Neural cell (in vitro differentiated cells): ENCODE results near the gene TMEM30A. TPM values are rescaled to one million over a fixed set of nuclear protein-coding genes. Genes with fewer than 3 reads are reported as not detected.

Experiments used
- H2AFZ ChIP-seq: fragments of 200-600, 300-800 bp; sonication (generic), shearing (Covaris generic); 2 replicates; pipeline ENCODE4 v1.6.0; 2014; ENCODE audit warnings: low read depth, mild to moderate bottlenecking, antibody characterized with exemption, low read length, moderate library complexity
- H3F3A ChIP-seq: fragments of 200-600 bp; shearing (Covaris generic); 2 replicates; pipeline ENCODE4 v1.6.1; 2016; ENCODE audit warnings: mild to moderate bottlenecking, moderate library complexity, mixed read lengths, antibody characterized with exemption, low read length; ENCODE audit not compliant: insufficient read depth, poor library complexity, severe bottlenecking
- H3K27ac ChIP-seq: fragments of 200-600, 300-800 bp; sonication (generic), shearing (Covaris generic); 2 replicates; pipeline ENCODE4 v1.5.1; 2014; ENCODE audit warnings: mild to moderate bottlenecking, low read length, moderate library complexity
- H3K27me3 ChIP-seq: fragments of 300-800, 200-600 bp; sonication (generic), shearing (Covaris generic); 2 replicates; pipeline ENCODE4 v1.6.0; 2014; ENCODE audit warnings: mild to moderate bottlenecking, low read depth, low read length, moderate library complexity; ENCODE audit not compliant: insufficient read depth
- H3K36me3 ChIP-seq: fragments of 300-800, 200-600 bp; sonication (generic), shearing (Covaris generic); 2 replicates; pipeline ENCODE4 v1.5.1; 2014; ENCODE audit warnings: mild to moderate bottlenecking, antibody characterized with exemption, low read length, moderate library complexity; ENCODE audit not compliant: insufficient read depth
- H3K4me2 ChIP-seq: fragments of 300-800, 200-600 bp; sonication (generic), shearing (Covaris generic); 2 replicates; pipeline ENCODE4 v1.6.0; 2014; ENCODE audit warnings: mild to moderate bottlenecking, low read length
- H3K4me3 ChIP-seq: fragments of 300-800, 200-600 bp; sonication (generic), shearing (Covaris generic); 2 replicates; pipeline ENCODE4 v1.5.1; 2014; ENCODE audit warnings: mild to moderate bottlenecking, low read length, moderate library complexity
- H3K79me2 ChIP-seq: fragments of 200-600 bp; shearing (Covaris generic); replicated peaks from 2 replicates; pipeline ENCODE4 v1.6.0; 2014; ENCODE audit warnings: mild to moderate bottlenecking, low read length, moderate library complexity; ENCODE audit not compliant: insufficient read depth
- H3K9ac ChIP-seq: fragments of 300-800, 200-600 bp; sonication (generic), shearing (Covaris generic); 2 replicates; pipeline ENCODE4 v1.6.1; 2016; ENCODE audit warnings: mild to moderate bottlenecking, low read length, mixed read lengths
- H3K9me2 ChIP-seq: fragments of 200-600 bp; shearing (Covaris generic); 2 replicates; pipeline ENCODE4 v1.6.1; 2016; ENCODE audit warnings: mild to moderate bottlenecking, low read length, mixed read lengths; ENCODE audit not compliant: insufficient read depth
- H3K9me3 ChIP-seq: fragments of 200-600, 300-800 bp; sonication (generic), shearing (Covaris generic); 2 replicates; pipeline ENCODE4 v1.6.1; 2016; ENCODE audit warnings: mild to moderate bottlenecking, mixed run types, low read length, moderate library complexity, mixed read lengths
- H4K20me1 ChIP-seq: fragments of 200-600 bp; shearing (Covaris generic); 2 replicates; pipeline ENCODE4 v1.6.1; 2016; ENCODE audit warnings: mild to moderate bottlenecking, mixed run types; ENCODE audit not compliant: insufficient read depth
- EP300 ChIP-seq: fragments of 450-650 bp; conservative IDR thresholded peaks from 2 replicates; pipeline ENCODE4 v1.6.1; 2014; ENCODE audit warnings: antibody characterized with exemption, mild to moderate bottlenecking, moderate library complexity; ENCODE audit not compliant: poor library complexity, severe bottlenecking
- EZH2 ChIP-seq: fragments of 200-600, 300-800 bp; shearing (Covaris generic), sonication (generic); IDR thresholded peaks from 2 replicates; pipeline ENCODE4 v1.6.1; 2014; ENCODE audit warnings: antibody characterized with exemption, low read length, borderline replicate concordance, mild to moderate bottlenecking; ENCODE audit not compliant: insufficient read depth, poor library complexity, severe bottlenecking
- MXI1 ChIP-seq: fragments of 450-650 bp; conservative IDR thresholded peaks from 2 replicates; pipeline ENCODE4 v1.6.1; 2014; ENCODE audit warnings: antibody characterized with exemption, mild to moderate bottlenecking; ENCODE audit not compliant: poor library complexity, severe bottlenecking
- POLR2AphosphoS5 ChIP-seq: IDR thresholded peaks from 2 replicates; pipeline ENCODE4 v1.6.1; 2012
- RAD21 ChIP-seq: fragments of 450-650 bp; conservative IDR thresholded peaks from 2 replicates; pipeline ENCODE4 v1.6.1; 2014; ENCODE audit warnings: antibody characterized with exemption, mild to moderate bottlenecking, moderate library complexity
- SMC3 ChIP-seq: fragments of 450-650 bp; conservative IDR thresholded peaks from 2 replicates; pipeline ENCODE4 v1.6.1; 2014; ENCODE audit warnings: antibody characterized with exemption, mild to moderate bottlenecking, moderate library complexity; ENCODE audit not compliant: poor library complexity
- TAF1 ChIP-seq: IDR thresholded peaks from 2 replicates; pipeline ENCODE4 v1.6.1; 2012; ENCODE audit warnings: low read depth
- polyA plus RNA-seq: library from polyadenylated mRNA; depleted of rRNA; stranded (reverse); fragments of >200 nt; gene quantifications from 2 replicates; pipeline ENCODE4 v1.2.3, GENCODE V29; 2014
- TF ChIP-seq, protein P1 (sequence below): IDR thresholded peaks from 2 replicates; pipeline ENCODE4 v1.6.1; 2012; ENCODE audit warnings: borderline replicate concordance
- TF ChIP-seq, protein P2 (sequence below): fragments of 450-650 bp; IDR thresholded peaks from 2 replicates; pipeline ENCODE4 v1.5.1; 2014; ENCODE audit warnings: antibody characterized with exemption, mild to moderate bottlenecking, moderate library complexity; ENCODE audit not compliant: poor library complexity, severe bottlenecking

The TMEM30A gene
- polyA plus RNA-seq, 1 donor from 2014 or later: 110 TPM

DNA sequence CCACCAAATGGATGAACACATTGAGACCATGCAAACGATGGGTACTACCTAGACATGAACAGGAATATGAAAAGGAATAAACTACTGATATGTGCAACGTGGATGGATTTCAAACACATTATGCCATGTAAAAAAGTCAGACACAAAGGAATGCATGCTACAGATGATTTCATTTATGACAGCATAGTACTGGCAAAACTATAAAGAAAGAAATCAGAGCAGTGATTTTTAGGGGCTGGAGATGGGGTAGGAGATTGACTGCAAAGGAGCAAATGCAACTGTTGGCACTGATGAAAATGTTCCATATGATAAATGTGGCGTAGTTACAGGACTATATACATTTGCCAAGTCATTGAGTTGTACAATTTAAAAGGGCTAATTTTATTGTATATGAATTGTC lies 65.3 kb downstream of the TMEM30A start:
- Histone ChIP-seq H3K27me3 (no peaks in the 10 kb centered on the region), H4K20me1 (no peaks in the 10 kb centered on the region), H3K4me3 (no peak overlapping the region), H3K4me2 (no peak overlapping the region), H2AFZ (no peak overlapping the region), H3K9me3 (no peaks in the 10 kb centered on the region), H3K36me3 (no peaks in the 10 kb centered on the region), H3F3A (no peaks in the 10 kb centered on the region), H3K79me2 (no peaks in the 10 kb centered on the region), H3K9ac (no peak overlapping the region), H3K9me2 (no peaks in the 10 kb centered on the region), H3K27ac (no peak overlapping the region)
- TF ChIP-seq EP300 (no peak), EZH2 (no peak), RAD21 (no peak), TAF1 (no peak), MXI1 (no peak), SMC3 (no peak), POLR2AphosphoS5 (no peak)
- TF ChIP-seq, protein P1, sequence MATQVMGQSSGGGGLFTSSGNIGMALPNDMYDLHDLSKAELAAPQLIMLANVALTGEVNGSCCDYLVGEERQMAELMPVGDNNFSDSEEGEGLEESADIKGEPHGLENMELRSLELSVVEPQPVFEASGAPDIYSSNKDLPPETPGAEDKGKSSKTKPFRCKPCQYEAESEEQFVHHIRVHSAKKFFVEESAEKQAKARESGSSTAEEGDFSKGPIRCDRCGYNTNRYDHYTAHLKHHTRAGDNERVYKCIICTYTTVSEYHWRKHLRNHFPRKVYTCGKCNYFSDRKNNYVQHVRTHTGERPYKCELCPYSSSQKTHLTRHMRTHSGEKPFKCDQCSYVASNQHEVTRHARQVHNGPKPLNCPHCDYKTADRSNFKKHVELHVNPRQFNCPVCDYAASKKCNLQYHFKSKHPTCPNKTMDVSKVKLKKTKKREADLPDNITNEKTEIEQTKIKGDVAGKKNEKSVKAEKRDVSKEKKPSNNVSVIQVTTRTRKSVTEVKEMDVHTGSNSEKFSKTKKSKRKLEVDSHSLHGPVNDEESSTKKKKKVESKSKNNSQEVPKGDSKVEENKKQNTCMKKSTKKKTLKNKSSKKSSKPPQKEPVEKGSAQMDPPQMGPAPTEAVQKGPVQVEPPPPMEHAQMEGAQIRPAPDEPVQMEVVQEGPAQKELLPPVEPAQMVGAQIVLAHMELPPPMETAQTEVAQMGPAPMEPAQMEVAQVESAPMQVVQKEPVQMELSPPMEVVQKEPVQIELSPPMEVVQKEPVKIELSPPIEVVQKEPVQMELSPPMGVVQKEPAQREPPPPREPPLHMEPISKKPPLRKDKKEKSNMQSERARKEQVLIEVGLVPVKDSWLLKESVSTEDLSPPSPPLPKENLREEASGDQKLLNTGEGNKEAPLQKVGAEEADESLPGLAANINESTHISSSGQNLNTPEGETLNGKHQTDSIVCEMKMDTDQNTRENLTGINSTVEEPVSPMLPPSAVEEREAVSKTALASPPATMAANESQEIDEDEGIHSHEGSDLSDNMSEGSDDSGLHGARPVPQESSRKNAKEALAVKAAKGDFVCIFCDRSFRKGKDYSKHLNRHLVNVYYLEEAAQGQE: no peak
- TF ChIP-seq, protein P2, sequence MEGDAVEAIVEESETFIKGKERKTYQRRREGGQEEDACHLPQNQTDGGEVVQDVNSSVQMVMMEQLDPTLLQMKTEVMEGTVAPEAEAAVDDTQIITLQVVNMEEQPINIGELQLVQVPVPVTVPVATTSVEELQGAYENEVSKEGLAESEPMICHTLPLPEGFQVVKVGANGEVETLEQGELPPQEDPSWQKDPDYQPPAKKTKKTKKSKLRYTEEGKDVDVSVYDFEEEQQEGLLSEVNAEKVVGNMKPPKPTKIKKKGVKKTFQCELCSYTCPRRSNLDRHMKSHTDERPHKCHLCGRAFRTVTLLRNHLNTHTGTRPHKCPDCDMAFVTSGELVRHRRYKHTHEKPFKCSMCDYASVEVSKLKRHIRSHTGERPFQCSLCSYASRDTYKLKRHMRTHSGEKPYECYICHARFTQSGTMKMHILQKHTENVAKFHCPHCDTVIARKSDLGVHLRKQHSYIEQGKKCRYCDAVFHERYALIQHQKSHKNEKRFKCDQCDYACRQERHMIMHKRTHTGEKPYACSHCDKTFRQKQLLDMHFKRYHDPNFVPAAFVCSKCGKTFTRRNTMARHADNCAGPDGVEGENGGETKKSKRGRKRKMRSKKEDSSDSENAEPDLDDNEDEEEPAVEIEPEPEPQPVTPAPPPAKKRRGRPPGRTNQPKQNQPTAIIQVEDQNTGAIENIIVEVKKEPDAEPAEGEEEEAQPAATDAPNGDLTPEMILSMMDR: no peak

DNA sequence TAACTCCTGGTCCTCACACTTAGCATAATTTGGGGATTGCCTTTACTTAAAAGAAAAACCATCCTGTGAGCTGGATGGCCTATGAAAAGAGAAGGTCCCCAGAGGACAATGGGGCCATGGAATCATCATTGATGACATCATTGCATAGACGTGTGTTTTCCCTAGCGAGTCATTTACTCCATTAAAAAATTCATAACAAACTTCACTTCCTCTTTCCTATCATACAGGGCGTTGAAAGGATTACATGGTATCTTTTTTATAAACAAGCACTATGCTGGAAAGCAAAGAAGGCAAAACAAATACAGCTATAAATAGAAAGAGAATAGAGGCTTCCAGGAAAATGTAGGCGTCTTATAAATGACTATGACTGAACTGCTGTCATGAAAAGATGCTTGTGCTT lies 67.4 kb downstream of the TMEM30A start:
- Histone ChIP-seq H3K36me3 (no peaks in the 10 kb centered on the region), H3K9me3 (no peaks in the 10 kb centered on the region), H2AFZ (no peak overlapping the region), H3K4me3 (no peak overlapping the region), H3K27ac (no peak overlapping the region), H3K4me2 (no peak overlapping the region), H3K9me2 (no peaks in the 10 kb centered on the region), H3K79me2 (no peaks in the 10 kb centered on the region), H3K9ac (no peak overlapping the region), H3K27me3 (no peaks in the 10 kb centered on the region), H3F3A (no peaks in the 10 kb centered on the region), H4K20me1 (no peaks in the 10 kb centered on the region)
- no peak for TF ChIP-seq SMC3
- TF ChIP-seq EZH2: no peak
- TF ChIP-seq MXI1: no peak
- no peak for TF ChIP-seq TAF1
- no peak for TF ChIP-seq RAD21
- TF ChIP-seq, protein P2: no peak
